Mammary epithelial cell (primary cell): Measurements from ENCODE around the gene MOV10L1.

Experiments
- EZH2 ChIP-seq: IDR thresholded peaks from 2 replicates; pipeline ENCODE4 v1.6.1; 2012; ENCODE audit warnings: low read length, inconsistent platforms, borderline replicate concordance
- TF ChIP-seq, protein P1 (sequence below), 2 donors: IDR thresholded peaks in 1 of 2; conservative IDR thresholded peaks in 1 of 2; 2 replicates each; pipeline ENCODE4 v1.5.1; 2011 to 2012; ENCODE audit warnings: inconsistent platforms in 2 of 2, low read length in 2 of 2, mild to moderate bottlenecking in 2 of 2, control low read depth in 1 of 2, low read depth in 1 of 2; ENCODE audit not compliant: insufficient read depth in 1 of 2; ENCODE audit errors: extremely low read depth in 1 of 2

DNA sequence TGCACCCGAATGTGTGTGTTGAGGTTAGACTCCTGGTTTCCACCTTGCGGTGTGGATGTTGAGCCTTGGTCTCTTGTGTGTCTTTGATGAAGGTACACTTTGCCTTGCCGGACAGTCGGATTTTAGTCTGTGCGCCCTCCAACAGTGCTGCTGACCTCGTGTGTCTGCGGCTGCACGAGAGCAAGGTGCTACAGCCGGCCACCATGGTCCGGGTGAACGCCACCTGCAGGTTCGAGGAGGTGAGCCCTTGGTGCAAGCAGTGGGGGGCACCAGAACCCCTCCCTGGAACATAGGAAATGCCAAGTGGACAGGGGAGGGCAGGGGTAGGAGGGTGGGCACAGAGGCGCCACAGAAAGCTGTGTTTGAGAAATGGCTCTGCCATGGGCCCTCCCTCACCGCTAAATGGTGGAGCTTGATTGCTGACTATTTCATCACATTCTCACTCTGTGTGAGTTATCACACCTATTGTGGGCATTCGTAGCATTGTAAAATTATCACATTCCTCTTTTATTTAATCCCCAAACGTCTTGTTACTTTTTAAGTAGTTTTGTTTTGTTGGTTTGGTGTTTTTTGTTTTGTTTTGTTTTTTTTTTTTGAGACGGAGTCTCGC lies 54.3 kb downstream of the MOV10L1 start:
- TF ChIP-seq, protein P1, sequence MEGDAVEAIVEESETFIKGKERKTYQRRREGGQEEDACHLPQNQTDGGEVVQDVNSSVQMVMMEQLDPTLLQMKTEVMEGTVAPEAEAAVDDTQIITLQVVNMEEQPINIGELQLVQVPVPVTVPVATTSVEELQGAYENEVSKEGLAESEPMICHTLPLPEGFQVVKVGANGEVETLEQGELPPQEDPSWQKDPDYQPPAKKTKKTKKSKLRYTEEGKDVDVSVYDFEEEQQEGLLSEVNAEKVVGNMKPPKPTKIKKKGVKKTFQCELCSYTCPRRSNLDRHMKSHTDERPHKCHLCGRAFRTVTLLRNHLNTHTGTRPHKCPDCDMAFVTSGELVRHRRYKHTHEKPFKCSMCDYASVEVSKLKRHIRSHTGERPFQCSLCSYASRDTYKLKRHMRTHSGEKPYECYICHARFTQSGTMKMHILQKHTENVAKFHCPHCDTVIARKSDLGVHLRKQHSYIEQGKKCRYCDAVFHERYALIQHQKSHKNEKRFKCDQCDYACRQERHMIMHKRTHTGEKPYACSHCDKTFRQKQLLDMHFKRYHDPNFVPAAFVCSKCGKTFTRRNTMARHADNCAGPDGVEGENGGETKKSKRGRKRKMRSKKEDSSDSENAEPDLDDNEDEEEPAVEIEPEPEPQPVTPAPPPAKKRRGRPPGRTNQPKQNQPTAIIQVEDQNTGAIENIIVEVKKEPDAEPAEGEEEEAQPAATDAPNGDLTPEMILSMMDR (conservative IDR thresholded peaks at IDR 0.05 in 1 of 2, IDR thresholded peaks at IDR 0.05 in 1 of 2; ENCODE audit: extremely low read depth in 1 of 2, insufficient read depth in 1 of 2, low read depth in 1 of 2, low read length in 2 of 2), result no peak
- TF ChIP-seq EZH2, result no peak
